D341Med (cell line): ENCODE data around the gene ITGAV.

Experiments used
- DNase-seq: peaks from one replicate; pipeline ENCODE4 v3.0.0; 2012; ENCODE audit warnings: low spot score

The ITGAV gene

DNA sequence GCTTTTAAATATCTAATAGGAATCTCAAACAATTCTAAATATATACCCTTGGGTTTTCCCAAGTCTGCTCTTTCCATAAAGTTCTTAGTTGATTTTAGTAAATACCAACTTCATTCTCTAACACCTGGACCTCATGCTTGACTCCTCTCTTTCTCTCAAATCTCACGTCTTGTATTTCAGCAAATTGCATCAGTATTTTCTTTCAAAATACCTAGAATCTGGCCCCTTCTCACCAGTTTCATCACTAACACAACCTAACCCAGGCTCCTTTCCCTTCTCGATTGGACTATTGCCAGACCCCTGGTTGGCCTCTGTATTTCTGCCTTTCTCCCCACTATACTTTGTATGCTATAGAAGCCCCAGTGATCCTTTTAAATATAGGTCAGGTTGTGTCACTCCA, 81.0 kb downstream of the ITGAV start:
- DNase-seq = no peak

DNA sequence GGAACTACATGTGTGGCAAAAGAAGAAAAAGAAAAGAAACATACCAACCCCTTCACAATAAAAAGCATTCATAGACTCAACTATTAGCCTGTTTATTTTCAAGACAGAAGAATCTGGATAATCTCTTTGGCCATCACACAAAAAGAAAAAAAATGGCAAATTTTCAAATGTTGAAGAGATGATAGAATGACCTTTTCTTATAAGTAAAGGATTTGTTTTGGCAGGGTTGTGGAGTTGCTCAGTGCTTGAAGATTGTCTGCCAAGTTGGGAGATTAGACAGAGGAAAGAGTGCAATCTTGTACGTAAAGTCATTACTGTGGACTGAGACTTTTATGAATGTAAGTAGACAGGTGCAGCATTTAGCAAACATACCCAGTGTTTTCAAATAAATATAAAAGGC, 85.5 kb downstream of the ITGAV start:
- no peak for DNase-seq

DNA sequence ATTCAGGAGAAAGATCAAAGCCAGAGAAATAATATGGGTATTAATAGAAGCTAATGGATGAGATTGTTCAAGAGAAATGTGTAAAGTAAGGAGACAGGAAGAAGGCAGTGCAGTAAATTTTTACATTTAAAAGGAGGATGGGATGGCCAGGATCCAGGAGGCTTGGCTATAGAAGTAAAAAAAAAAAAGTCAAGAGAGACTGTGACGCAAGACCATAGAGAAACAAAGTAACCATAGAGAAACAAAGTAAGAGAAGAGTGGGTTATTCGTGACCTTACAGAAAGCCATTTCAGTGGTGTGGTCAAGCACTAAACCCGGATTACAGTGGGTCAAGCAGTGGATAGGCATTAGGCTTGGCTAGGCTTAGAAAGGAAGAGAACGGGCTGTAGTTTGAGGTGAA, 93.5 kb downstream of the ITGAV start:
- DNase-seq = no peak

DNA sequence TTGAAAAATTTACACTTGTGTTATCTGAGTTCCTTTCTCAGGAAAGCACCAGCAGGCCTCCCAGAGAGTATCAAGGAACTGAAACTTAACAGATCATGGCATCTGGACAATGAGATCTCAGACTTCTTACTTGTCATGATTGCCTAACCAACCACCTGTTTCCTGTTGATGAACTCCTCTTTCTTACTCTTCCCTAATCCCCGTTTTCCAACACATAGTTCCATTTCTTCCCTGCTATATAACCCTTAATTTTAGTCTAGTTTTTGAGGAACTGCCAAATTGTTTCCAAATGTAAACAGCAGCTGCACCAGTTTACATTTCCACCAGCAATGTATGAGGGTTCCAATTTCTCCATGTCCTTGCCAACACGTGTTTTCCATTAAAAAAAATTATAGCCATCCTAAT, 98.0 kb downstream of the ITGAV start:
- DNase-seq = no peak

DNA sequence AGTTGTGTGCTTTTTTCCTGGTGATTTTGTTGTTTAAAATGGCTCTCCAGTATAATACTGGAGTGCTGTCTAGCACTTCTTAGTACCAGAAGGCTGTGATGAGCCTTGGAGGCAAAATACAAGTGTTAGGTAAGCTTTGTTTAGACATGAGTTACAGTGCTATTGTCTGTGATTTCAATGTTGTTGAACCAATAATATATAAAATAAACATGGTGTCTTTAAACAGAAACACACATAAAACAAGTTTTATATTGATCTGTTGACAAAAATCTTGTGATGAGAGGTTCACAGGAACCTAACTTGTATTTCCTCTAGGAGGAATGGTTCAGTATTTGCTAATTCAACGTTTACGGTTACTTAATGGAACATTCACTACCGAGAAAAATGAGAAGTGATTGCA, 99.0 kb downstream of the ITGAV start:
- no peak for DNase-seq

DNA sequence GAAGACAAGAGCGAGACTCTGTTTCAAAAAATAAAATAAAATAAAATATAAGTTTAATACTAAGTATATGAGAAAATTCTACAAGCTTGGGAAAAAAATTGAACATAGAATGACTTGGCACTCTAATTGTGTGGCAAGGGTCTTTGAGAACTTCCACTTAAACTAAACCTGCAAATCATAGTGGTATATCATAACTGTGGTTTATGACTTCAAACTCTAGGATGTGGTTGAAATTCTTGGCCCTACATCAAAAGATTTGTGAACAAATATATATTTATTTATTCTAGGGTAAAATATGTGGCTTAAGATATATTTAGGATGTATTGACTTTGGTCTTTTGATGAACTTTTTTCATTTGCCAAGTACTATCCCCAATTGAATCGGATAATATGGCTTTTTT, 100.9 kb downstream of the ITGAV start:
- no peak for DNase-seq

DNA sequence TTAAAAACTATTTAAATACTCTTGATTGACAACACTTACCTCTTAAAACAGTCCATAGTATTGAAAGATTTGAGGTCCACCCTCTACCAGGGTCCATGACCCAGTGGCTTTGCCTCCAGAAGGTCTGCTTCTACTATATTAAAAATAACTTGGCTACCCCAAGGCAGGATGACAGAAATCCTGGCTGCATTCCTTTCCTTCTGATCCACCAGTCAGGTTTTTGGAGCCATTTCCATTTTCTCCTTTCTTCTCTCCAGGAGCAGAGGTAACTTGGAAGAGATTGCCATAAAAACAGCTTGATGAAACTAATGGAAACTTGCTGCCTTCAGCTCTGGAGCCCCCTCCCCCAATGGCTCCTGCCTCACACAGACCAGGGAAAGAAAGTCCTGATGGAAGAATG, 101.4 kb downstream of the ITGAV start:
- DNase-seq = no peak

DNA sequence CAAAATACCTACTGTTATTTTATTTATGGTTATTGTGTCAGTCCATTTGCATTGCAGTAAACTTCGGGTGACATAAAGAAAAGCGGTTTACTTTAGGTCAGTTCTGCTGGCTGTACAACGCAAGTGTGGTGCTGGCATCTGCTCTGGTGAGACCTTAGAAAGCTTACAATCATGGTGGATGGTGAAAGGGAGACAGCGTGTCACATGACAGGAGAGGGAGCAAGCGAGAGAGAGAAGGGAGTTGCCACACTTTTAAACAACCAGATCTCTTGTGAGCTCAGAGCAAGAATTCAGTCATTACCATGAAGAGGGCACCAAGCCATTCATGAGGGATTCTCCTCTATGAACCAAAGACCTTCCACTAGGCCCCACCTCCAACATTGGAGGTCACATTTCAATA, 102.0 kb downstream of the ITGAV start:
- no peak for DNase-seq

DNA sequence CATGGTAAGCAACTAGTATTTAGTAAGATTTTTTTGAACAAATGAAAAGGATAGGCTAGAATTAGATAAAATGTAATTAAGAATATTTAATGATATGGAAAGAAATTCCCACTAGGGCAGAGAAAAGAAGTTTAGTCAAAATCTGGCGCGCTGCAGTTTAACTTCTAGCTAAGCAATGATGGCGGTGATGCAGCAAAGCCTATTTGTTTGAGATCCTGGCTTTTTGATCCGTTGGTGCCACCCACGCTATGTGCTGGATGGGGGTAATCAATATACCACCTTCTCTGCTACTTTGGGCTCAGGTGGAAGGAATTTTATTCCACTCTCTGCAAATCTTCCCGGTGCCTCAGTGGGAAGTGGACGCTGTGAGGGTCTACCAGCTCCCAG, 103.6 kb downstream of the ITGAV start:
- no peak for DNase-seq

DNA sequence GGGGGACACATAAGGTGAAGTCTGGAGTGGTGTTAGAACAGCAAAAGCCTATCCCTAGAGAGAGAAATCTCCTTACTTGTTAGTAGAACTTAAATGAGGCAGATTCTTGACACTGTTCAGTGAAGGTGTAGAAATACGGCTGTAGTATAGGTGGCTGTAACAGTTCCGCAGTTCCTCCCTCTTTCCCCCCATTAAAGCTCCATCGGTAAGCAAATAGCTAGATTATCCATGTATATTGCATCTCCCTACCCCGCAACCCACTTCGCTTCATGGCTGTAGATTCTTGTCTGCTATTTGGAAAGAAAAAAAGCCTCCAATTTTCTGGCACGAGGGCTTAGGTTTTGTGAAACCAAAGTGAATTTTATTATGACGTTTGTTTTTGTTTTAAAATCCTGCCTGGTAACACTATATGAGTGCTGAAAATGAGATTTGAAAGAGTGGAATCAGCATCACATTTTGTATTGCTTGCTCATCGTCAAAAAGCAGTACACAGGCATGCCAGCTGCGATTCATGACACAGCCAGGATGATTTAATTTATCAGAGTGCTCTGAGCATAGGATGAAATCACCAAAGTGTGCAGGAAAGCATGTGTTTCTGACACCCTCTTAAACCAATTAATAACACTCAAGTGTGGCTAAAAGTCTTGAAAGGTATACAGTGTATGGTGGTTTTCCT, 105.4 kb downstream of the ITGAV start:
- peak; percentile 54 for DNase-seq

DNA sequence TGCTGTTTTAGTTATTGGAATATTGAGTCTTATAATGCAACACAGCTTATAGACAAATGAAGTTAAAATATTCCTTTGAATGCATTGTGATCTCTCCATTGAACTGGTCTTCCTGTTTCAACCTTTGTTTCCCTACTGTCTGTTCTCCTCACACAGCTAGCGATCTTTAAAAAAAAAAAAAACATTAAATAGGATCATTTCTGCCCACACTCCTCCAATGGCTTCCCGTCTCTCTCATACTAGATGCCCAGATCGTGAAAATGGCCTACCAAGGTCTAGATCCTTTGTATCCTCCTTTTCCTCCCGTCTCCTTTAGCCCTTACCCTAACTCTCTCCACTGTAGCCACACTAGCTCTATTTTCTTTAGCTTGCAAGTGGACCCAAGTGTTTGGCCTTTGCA, 106.4 kb downstream of the ITGAV start:
- DNase-seq = no peak

DNA sequence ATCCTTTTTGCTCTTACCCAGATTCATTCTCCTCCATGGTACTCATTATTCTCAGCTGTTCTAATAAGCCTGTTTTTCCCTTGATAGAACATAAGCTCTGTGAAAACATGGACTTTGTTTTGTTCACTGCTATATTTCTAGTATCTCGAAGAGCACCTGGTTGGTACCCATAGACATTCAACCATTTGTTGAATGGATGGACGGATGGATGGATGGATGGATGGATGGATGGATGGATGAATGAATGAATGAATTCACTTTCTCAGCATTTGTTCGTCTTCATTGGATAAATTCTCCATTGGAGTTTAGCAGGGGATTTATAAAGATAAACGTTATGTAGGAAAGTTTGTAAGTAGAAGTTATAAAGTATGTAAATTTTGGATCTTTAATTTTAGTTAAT, 106.9 kb downstream of the ITGAV start:
- DNase-seq = no peak

DNA sequence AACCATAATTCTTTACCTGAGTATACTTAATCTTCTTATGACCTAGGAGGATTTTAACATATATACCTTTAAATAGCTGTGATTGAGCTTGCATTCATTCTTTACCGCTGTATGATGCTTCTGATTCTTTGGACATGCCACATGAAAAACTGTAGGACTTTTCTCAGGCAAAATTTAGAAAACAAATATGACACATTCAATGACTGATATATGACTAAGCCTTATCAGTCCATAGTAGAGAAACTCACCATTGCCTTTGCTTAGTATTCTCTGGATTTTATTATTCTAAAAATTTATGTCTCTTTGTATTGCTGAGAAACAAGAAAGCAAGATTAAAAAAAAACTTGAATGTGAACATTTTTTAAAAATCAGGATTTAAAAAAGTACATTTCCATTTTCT, 107.7 kb downstream of the ITGAV start:
- DNase-seq = no peak

DNA sequence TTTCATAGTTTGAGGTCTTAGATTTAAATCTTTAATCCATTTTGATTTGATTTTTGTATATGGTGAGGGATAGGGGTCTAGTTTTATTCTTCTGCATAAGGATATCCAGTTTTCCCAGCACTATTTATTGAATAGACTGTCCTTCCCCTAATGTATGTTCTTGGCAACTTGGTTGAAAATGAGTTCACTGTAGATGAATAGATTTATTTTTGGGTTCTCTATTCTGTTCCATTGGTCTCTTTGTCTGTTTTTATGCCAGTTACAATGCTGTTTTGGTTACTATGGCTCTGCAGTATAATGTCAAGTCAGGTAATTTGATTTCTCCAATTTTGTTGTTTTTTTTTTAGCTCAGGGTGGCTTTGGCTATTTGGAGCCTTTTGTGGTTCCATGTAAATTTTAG, 109.9 kb downstream of the ITGAV start:
- DNase-seq = no peak

DNA sequence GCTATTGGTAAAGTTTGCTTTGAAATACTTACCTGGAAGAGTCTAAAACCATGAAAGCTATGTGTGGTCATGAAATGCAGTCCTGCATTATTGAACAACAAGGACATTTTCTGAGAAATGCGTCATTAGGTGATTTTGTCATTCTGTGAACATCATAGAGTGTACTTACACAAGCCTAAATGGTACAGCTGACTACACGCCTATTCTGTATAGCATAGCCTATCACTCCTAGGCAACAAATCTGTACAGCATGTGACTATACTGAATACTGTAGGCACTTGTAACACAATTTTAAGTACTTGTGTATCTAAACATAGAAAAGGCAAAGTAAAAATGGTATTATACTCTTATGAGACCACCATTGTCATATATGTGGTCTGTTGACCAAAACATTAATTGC, 112.2 kb downstream of the ITGAV start:
- DNase-seq = no peak

DNA sequence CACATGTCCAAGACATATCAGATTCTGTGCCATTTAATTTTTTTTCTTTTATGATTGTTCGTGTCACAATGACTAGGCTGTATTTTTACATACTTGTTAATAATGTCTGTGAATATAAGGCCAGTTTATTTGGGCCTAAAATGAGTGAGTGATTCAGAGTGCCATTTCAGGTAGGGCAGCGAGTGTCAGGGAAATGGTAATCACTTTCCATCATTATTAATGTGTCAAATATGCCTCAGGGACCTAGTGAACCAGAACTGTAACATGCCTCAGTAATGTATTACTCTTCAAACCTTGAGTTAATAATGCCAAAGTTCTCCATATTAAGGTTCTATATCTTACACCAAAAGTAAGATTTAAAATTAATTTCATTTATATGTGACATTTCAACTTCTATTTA, 112.6 kb downstream of the ITGAV start:
- DNase-seq = no peak

DNA sequence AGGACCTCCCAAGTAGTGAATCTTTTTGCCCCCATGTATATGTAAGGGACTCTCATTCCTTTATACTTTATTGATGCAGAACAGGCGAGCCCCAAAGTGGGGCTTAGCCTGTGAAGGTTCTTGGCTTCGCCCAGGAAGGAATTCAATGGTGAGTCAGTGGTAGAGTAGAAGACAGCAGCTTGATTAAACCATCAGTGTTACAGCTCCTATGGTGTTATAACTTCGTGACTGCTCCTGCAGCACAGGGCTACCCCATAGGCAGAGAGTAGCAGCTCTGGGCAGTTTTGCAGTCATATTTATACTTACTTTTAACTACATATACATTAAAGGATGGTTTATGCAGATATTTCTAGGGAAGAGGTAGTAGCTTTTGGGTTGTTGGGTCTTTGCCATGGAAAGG, 115.0 kb downstream of the ITGAV start:
- DNase-seq = no peak

DNA sequence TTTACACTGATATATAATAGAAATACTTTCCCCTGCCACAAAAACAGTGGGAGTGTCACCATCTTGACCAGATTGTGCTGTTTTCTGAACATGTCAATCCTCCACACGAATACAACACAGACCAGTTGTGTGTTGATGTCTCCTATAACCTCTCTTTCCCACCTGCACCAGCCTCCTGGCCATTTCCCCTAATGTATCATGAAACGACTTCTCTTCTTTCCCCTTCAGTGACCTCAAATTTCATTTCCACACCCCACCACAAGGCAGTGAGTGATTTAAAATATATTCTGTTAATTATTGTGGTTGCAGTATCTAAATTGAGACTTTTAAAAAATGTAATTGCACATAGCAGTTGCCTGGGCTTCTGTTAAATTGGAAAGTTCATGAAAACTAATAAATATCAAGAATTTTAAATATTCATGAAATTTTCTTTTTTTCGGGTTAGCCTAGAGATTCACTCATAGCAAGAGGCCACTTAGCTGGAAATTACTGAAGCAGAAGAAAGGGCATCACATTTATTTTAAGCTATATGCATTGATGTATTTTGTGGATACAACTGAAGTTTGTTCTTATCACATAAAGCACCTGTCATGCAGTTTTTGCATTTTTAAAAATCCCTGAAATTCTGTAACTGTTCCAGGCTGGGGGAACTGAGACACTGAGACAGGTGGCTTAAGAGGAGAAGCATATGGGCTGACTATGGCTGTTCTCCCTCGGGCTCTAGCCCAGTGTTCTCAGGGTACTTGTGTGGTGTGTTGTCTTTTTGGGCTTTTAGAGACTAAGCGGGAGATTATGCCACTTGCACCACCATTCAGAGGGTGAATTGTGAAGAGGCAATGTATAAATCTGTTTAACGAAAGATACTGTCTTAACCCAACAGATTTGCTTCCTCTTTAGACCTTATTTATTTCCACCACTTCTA, 119.9 kb downstream of the ITGAV start:
- DNase-seq = no peak

DNA sequence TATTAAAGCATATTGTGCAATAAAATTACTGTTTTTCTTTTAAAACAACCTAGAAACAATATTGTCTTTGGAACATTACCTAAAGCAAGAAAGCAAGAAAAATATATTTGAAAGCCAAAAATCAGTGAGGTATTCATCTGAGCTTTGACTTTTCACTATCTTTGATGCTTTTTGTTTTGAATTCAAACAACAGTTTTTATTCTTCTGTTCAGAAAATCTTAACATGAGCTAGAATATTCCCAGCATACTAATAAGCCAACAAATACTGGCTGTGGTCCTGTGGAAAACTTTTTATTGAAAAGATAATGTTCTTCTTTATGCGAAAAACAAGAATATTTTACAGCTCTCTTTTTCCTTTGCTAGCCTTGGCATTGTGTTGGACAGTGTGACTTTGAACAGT, 123.8 kb downstream of the ITGAV start:
- DNase-seq = no peak

DNA sequence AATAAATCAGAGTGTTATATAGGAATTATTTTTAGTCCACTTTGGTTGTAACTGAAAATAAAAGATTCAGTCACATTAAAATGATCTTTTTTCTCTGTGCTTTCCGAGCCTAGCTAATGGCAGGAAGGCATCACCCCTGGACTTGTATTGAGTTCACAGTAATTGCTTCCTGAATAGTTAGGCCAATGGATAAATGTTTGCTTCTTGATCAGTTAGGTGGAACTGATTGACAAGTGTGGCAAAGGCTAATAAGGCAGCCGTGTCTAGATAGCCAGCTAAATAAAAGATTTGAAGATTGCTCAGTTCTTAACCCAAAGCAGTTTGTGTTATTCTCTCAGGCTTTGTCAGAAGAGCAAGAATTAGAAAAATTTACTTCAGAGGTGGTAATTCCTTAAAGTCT, 124.8 kb downstream of the ITGAV start:
- DNase-seq = no peak

DNA sequence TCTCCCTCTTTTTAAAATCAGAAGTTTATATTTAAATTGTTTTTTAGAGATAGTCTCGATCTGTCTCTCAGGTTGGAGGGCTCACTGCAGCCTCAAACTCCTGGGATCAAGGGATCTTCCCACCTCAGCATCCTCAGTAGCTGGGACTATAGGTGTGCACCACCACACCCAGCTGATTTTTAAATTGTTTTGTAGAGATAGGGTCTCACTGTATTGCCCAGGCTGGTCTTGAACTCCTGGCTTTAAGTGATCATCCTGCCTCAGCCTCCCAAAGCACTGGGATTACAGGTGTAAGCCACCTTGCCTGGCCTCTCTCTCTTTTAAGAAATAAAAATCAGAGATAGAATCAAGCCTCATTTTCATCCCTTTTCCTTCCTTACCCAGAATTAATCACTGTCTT, 126.1 kb downstream of the ITGAV start:
- DNase-seq = no peak

DNA sequence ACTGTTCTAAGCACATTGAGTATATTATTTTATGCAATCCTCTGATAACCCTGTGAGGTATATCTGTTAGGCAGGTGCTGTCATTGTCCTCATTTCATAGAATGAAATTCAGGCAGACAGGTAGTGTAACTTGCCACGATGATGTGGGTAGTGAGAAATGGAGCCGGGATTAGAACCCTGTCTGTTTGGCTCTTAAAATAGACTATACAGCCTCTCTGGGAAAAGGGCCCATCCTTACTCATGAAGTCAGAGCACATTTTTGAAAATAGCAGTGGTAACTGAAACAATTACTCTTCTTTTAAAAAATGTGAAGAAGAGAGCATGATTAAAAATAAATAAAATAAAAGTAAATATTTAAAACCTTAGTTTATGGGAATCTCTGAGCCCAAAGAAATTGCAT, 127.0 kb downstream of the ITGAV start:
- no peak for DNase-seq

DNA sequence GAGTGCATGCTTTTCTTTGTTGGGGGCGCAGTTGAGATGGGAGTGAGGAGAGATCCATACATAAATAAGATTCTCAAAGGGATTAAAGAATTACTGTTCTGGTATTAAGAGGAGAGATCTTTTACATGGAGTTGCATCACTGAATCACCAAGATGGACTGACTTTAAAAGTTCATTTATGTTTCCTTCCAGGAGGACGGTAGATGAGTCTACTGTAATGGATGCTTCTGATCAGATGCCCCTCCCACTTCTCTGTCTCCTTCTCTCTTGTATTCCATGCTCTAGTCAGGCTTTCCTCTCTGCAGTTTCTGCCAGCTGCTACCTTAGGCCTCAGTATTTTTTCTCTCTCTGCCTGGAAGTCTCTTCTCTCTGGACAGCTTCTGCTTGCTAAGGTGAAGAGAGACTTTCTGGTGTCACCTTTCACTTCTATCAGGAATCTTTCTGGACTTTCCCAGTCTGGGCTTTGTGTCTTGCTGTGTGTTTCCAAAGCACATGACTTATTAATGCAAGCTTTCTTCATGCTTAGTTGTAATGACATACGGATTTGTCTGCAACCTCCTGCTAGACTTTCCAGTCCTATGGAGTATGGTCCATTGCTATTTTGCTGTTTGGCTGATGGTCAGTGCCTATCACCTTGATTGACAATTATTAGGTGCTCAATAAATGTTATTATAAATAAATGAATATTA, 127.6 kb downstream of the ITGAV start:
- DNase-seq = no peak
